ENCODE measurements around the gene GMDS.

Gene GMDS

DNA sequence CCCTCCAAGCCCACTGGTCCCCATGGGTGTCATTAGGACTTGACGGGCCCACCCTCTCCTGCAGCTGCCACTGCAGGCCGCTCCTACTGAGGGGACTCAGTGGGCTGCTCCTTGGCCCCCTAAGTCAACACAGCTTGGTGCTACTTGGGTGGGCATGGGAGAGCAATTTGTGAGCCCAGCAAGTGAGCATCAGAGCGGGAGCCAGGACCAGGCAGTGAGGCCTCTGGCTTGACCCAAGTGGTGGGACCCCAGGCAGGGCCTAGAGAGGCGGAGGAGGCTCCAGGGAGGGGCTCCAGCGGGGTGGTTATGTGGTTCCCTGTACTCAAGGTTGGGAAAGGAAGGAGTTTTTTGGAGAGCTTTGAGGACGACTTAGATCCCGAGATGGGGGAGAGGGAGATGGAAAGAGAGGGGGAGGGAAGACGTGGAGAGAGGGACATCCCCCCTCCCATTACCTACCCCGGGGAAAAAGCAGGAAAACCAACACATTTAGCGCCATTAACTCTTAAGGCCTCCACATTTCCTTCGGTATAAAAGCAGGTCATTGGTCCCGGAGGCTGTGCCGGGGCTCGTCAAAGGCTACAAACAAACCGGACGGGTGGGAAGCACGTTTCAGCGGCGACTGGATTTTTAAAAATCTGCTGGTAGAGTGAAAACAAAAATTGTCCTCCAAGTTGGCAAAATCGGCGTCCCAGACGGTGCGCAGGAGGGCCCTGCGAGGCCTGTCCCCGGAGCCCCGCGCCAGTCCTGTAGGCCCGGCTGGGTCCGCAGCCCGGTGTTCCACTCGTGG, 626.9 kb downstream of the GMDS start:
- Histone ChIP-seq H3K27ac (no peak overlapping the region), H3K36me3 (ENCODE audit: control insufficient read depth, insufficient read depth, low read length) (no peaks in the 10 kb centered on the region), H3K4me1 (no peaks in the 10 kb centered on the region), H3K4me2 (ENCODE audit: low read length) (no peak overlapping the region), H3K27me3 (ENCODE audit: control insufficient read depth, insufficient read depth, low read length) (peaks cover 5% of the 10 kb centered on the region), H3K9me3 (ENCODE audit: control insufficient read depth, low read length) (no peaks in the 10 kb centered on the region), H3K4me3 (ENCODE audit: low read depth, low read length) (no peak overlapping the region), H3K79me2 (no peaks in the 10 kb centered on the region), H2AFZ (no peak overlapping the region), H3K9ac (no peak overlapping the region)
- TF ChIP-seq, protein P1, sequence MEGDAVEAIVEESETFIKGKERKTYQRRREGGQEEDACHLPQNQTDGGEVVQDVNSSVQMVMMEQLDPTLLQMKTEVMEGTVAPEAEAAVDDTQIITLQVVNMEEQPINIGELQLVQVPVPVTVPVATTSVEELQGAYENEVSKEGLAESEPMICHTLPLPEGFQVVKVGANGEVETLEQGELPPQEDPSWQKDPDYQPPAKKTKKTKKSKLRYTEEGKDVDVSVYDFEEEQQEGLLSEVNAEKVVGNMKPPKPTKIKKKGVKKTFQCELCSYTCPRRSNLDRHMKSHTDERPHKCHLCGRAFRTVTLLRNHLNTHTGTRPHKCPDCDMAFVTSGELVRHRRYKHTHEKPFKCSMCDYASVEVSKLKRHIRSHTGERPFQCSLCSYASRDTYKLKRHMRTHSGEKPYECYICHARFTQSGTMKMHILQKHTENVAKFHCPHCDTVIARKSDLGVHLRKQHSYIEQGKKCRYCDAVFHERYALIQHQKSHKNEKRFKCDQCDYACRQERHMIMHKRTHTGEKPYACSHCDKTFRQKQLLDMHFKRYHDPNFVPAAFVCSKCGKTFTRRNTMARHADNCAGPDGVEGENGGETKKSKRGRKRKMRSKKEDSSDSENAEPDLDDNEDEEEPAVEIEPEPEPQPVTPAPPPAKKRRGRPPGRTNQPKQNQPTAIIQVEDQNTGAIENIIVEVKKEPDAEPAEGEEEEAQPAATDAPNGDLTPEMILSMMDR (IDR thresholded peaks at IDR 0.05): no peak

DNA sequence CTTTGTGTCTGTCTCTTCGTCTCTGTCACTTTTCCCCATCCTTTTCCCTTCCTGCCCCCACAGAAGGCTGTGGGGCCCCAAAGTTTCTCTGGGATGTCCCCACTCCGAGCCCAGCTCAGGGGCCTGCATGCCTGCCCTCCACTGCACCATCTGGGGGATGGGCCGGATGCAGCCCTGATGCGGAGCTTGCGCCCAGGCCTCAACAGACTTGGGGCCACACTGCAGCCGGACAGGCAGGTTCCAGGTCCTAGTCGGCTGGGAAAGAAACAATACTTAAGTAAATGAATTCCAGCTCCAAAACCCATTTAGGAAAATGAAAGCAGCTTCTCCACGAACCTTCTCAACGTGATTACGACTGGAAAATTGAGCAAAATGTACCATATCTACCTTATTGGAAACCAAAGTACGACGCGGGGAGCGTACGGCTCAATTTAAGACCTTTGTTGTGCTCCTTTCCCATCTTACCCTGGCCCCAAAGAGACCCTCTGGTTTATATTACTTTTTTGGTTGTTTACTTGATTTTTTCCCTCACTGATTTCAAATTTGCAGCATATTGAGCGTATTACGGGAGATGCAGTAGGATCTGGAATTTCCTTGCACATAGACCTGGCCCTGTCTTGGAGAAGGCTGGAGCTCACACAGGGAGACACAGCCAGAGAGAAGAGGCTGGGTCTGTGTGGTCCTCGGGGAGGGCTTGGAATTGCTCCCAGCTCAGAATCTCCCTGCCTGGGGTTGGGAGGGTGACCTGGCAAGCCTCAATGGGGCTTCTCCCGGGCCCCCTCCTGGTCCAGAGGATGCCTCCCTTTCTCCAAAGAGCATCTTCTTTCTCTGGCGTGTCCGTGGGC, 627.7 kb downstream of the GMDS start:
- TF ChIP-seq, protein P1 (IDR thresholded peaks at IDR 0.05): no peak

DNA sequence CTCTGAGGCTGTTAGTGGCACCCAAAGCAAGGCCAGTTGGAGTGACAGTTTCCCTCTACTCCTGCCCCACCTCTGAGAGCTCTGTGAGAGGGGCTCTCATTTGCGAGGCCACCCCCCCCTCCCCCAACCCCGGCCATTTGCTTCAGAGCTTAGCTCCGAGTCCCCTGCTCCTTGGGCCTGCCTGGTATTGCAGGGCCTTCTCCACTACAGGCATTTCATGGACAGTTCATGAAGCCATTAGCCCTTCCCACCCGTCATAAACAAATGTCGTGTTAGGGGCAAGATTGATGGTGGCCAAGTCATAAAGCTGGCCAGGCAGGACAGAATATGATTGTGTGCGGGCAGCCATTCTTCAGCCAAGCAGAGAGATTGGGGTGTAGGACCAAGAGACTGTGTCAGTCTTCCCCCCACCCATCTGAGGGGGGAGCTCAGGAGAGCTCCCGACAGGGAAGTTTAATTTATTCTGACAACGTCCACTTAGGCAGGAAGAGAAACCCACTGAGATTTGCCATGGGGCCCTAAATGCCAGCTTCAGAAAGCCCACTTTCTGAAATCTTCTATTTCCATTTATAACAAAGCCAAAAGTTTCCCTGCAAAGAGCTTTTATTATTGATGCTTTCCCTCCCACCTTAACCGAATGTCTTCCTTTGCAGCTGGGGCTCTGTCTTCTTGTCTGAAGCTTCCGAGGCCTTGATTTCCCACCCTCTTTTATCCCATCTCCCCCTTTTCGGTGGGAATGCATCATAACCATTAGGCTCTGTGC, 628.5 kb downstream of the GMDS start:
- Histone ChIP-seq H3K9me3 (ENCODE audit: control insufficient read depth, low read length) (no peaks in the 10 kb centered on the region), H2AFZ (no peak overlapping the region), H3K36me3 (ENCODE audit: control insufficient read depth, insufficient read depth, low read length) (no peaks in the 10 kb centered on the region), H3K9ac (no peak overlapping the region), H3K79me2 (no peaks in the 10 kb centered on the region), H3K4me3 (ENCODE audit: low read depth, low read length) (no peak overlapping the region), H3K27me3 (ENCODE audit: control insufficient read depth, insufficient read depth, low read length) (peaks cover 5% of the 10 kb centered on the region), H3K4me2 (ENCODE audit: low read length) (no peak overlapping the region), H3K27ac (no peak overlapping the region), H3K4me1 (no peaks in the 10 kb centered on the region)
- TF ChIP-seq, protein P1 (IDR thresholded peaks at IDR 0.05): no peak

More for the DNA sequence above, 627.7 kb downstream of the GMDS start:
- no peak overlapping the region for H2AFZ ChIP-seq
- H3K4me3 ChIP-seq (ENCODE audit: low read depth, low read length): no peak overlapping the region
- H3K36me3 ChIP-seq (ENCODE audit: control insufficient read depth, insufficient read depth, low read length): no peaks in the 10 kb centered on the region
- H3K4me2 ChIP-seq (ENCODE audit: low read length): no peak overlapping the region
- no peak overlapping the region for H3K9ac ChIP-seq
- no peak overlapping the region for H3K27ac ChIP-seq
- no peaks in the 10 kb centered on the region for H3K4me1 ChIP-seq
- peaks cover 5% of the 10 kb centered on the region for H3K27me3 ChIP-seq (ENCODE audit: control insufficient read depth, insufficient read depth, low read length)
- no peaks in the 10 kb centered on the region for H3K79me2 ChIP-seq
- H3K9me3 ChIP-seq (ENCODE audit: control insufficient read depth, low read length): no peaks in the 10 kb centered on the region

DNA sequence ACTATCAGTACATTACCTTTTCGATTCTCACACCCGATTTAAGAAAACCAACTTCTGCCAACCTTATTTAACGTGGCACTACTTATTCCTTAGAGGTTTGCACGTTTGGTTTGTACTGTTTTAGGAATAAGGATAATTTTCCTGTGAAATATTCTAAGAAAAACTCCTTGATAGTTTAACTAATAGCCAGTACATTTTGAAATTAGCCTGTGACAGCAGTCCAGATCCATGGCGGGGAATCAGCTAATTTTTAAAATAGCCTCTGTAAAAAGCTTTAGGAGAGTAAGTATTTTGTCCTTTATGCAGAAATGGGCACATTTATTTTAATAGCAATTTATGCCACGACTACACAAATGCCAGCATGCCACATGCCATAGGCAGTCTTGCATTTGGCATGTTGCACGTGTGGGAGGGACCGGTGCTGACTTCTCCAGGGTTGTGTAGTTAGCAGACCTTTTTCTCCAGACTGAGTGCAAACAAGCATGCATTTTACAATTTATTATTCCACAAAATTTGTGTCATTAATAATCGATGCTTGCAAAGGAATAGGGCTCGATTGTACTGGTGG, 629.5 kb downstream of the GMDS start:
- Histone ChIP-seq H3K27me3 (ENCODE audit: control insufficient read depth, insufficient read depth, low read length) (peaks cover 5% of the 10 kb centered on the region), H3K27ac (no peak overlapping the region), H2AFZ (no peak overlapping the region), H3K4me3 (ENCODE audit: low read depth, low read length) (no peak overlapping the region), H3K4me2 (ENCODE audit: low read length) (no peak overlapping the region), H3K9me3 (ENCODE audit: control insufficient read depth, low read length) (no peaks in the 10 kb centered on the region), H3K4me1 (no peaks in the 10 kb centered on the region), H3K9ac (no peak overlapping the region), H3K79me2 (no peaks in the 10 kb centered on the region), H3K36me3 (ENCODE audit: control insufficient read depth, insufficient read depth, low read length) (no peaks in the 10 kb centered on the region)
- TF ChIP-seq, protein P1 (IDR thresholded peaks at IDR 0.05): no peak
